LNCaP clone FGC (cell line): ENCODE data around the gene KRTAP21-2.
"Not testable (repeated sequence)": the region's sequence is repeated elsewhere in the genome, so short reads cannot be mapped to it uniquely, and the experiment has no call there.

ENCODE experiments used
- DNase-seq: peaks from one replicate; pipeline ENCODE4 v3.0.0-alpha.2; 2011; ENCODE audit warnings: low read depth
- H3K4me3 ChIP-seq: 2 replicates; pipeline ENCODE4 v1.5.1; 2011; ENCODE audit warnings: mild to moderate bottlenecking, low read depth, low read length, control low read depth
- TF ChIP-seq, protein P1 (sequence below): IDR thresholded peaks from 2 replicates; pipeline ENCODE4 v1.5.1; 2012; ENCODE audit warnings: mild to moderate bottlenecking; ENCODE audit not compliant: control insufficient read depth, insufficient read depth; ENCODE audit errors: extremely low read depth

Gene KRTAP21-2

GRCh38 chr21:30747159-30747558 lies at the start of gene KRTAP21-2:
Gene KRTAP21-2 (minus strand): TSS chr21:30747259. CDS start chr21:30747202, 57 bp downstream.
- DNase-seq = no peak
- TF ChIP-seq, protein P1, sequence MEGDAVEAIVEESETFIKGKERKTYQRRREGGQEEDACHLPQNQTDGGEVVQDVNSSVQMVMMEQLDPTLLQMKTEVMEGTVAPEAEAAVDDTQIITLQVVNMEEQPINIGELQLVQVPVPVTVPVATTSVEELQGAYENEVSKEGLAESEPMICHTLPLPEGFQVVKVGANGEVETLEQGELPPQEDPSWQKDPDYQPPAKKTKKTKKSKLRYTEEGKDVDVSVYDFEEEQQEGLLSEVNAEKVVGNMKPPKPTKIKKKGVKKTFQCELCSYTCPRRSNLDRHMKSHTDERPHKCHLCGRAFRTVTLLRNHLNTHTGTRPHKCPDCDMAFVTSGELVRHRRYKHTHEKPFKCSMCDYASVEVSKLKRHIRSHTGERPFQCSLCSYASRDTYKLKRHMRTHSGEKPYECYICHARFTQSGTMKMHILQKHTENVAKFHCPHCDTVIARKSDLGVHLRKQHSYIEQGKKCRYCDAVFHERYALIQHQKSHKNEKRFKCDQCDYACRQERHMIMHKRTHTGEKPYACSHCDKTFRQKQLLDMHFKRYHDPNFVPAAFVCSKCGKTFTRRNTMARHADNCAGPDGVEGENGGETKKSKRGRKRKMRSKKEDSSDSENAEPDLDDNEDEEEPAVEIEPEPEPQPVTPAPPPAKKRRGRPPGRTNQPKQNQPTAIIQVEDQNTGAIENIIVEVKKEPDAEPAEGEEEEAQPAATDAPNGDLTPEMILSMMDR = no peak
- H3K4me3 ChIP-seq = no peak within 1 kb of the TSS

DNA sequence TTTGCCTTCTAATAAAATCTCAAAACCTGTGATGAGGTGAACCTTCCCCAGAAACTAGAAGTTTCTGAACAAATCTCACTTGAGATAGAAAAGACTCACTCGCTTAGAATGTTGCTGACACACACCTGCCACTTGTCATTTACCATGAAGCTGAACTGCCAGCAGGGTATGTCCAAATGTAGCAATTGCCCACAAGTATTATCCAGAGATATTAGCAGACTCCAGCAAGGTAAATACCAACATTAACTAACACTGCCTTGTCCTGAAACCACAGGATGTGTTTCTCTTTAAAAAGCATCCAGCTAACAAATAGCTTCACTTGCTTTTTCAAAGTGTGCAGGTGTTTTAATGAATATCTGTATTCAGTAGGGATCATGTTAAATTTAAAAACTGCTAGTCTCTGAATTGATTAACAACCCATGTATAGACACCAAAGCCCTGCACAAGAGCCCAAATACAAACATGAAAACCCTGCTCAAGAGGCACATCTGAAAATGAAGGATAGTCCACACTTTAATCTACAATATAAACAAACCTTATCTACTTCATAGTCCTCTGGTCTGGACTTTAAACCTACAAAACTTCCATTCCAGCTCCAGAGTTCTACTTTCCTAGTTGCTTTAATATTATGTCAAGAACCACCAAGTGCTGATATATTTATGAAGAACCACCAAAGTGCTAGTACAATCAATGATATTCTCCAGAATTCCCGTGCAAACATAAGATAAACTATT lies 46.7 kb upstream of the KRTAP21-2 start:
- no peak for DNase-seq
- TF ChIP-seq, protein P1 = no peak
- H3K4me3 ChIP-seq = no peak overlapping the region

GRCh38 chr21:30779249-30779648 lies 32.2 kb upstream of the KRTAP21-2 start:
- H3K4me3 ChIP-seq = no peak overlapping the region
- no peak for DNase-seq
- TF ChIP-seq, protein P1 = no peak

DNA sequence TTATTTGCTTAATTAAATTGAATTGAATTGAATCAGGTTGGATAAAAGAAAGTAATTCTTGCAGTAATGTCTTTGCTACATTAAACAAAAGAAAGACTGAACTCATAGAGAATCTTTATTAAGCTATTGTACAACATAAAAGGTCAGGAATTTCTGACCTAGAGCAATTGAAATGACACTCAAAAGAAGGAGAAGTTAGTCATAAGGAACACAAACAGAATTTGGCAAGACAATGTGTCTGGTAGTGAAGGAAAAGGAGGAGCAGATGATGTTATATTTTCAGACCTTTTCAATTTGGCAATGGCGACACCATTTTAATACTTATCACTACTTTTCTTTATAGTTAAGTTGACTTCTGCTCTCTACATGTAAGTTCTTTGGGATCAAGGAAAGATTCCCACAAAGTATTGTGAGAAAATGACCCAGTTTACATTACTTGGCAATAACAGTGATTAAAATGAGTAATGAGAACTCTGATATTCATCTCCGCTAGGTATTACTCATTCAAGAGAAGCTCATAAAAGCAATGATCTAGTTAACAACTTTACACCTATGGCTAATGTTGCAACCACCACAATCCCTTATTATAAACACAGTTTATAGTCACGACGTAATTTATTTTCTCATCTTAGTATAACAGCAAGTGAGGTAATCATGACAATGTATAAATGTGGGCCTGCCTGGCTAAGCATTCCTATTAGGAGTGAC lies 22.8 kb upstream of the KRTAP21-2 start:
- DNase-seq = no peak
- TF ChIP-seq, protein P1 = no peak
- no peak overlapping the region for H3K4me3 ChIP-seq

DNA sequence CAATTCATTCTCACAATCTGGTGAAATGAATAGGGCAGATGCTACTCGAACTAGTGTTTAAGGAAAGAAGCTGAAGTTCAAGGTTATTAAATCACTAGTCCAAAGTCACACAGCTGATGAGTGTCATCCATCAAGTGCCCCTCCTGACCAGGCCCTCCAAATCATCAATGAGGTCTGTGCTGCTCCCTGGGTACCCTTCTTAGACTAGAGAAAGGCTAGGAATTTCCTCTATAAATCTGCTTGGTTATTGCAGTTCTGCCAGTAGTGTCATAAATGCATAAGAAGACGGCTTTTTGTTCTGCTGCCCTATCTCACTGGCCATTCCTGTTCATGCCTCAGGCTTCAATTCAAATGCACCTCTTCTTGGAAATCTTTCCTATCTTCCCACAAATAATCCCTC lies 13.7 kb upstream of the KRTAP21-2 start:
- no peak overlapping the region for H3K4me3 ChIP-seq
- TF ChIP-seq, protein P1 = no peak
- DNase-seq = no peak

DNA sequence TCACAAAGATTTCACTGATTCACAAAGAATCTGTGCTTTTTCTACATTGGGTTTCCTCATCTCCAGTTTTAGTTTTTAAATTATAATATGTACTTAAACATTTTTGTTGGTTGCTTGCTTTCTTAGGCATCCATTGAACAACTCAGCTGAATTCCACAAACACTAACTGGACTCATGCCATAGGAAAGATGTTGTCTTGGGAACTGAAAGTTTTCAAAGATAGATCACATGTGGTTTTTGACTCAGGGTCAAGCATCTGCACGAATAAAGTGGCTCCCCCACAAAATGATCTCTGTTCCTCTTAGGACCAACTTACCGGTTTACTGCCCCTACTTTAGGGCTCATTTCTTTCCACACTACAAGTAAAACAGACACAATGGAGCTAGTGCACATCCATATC lies 11.2 kb upstream of the KRTAP21-2 start:
- no peak overlapping the region for H3K4me3 ChIP-seq
- TF ChIP-seq, protein P1 = no peak
- no peak for DNase-seq

DNA sequence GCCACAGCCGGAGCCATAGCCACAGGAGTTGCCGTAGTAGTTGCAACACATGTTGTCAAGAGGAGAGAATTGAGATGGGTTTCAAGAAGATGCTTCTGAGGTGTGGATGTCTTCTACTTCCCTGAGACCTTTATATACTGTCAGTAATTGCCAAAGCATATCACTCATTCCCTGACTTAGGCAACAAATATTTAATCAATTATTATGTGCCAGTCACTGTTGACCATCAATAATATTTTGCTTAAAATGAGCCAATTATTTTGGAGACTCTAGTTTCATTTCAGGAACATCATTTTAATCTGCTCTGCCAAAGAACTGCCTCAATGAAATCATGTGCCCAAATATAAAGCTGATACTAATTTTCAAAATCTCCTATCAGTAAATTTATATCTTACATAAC lies 8.3 kb upstream of the KRTAP21-2 start, which contains the start of gene KRTAP21-1:
TSS of gene KRTAP21-1 (minus strand) at position 101 of the 400 bp plus-strand sequence. CDS start at position 51, 50 bp downstream.
- not testable (repeated sequence) for DNase-seq, H3K4me3 ChIP-seq
